ENCODE data around the gene SDF4.

DNA sequence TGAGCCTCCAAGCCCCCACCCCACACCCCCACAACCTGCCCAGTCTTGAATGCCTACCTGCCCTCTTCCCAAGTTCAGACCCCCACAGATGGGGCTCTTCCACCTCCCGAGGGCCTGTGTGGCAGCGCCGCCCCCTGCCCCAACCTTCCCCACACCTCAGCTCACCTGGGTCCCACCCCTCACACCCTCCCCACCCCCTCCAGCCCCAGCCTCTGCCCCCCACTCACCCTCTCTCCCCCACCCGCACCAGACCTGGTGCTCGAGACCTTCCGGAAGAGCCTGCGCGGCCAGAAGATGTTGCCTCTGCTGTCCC lies 34.7 kb downstream of the SDF4 start:
- TF ChIP-seq, protein P1, sequence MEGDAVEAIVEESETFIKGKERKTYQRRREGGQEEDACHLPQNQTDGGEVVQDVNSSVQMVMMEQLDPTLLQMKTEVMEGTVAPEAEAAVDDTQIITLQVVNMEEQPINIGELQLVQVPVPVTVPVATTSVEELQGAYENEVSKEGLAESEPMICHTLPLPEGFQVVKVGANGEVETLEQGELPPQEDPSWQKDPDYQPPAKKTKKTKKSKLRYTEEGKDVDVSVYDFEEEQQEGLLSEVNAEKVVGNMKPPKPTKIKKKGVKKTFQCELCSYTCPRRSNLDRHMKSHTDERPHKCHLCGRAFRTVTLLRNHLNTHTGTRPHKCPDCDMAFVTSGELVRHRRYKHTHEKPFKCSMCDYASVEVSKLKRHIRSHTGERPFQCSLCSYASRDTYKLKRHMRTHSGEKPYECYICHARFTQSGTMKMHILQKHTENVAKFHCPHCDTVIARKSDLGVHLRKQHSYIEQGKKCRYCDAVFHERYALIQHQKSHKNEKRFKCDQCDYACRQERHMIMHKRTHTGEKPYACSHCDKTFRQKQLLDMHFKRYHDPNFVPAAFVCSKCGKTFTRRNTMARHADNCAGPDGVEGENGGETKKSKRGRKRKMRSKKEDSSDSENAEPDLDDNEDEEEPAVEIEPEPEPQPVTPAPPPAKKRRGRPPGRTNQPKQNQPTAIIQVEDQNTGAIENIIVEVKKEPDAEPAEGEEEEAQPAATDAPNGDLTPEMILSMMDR (IDR thresholded peaks at IDR 0.05; ENCODE audit: low read depth, low read length) = no peak
- TF ChIP-seq EZH2phosphoT487 (IDR thresholded peaks at IDR 0.05; ENCODE audit: low read depth) = no peak

Measured in OCI-LY3 (cell line).